Mesothelial cell of epicardium (in vitro differentiated cells): Measurements from ENCODE around the gene TMEFF1. TPM values are rescaled to one million over a fixed set of nuclear protein-coding genes. Genes with fewer than 3 reads are reported as not detected.
"Not testable (repeated sequence)": the region's sequence is repeated elsewhere in the genome, so short reads cannot be mapped to it uniquely, and the experiment has no call there.

Source experiments
- DNase-seq, 2 experiments: peaks; one replicate each; pipeline ENCODE4 v3.0.0; 2021; ENCODE audit warnings: low spot score in 2 of 2; ENCODE audit not compliant: unreplicated experiment in 2 of 2
- H3K27ac Mint-ChIP-seq: 2 replicates; pipeline ENCODE4 v1.8.0; 2021; ENCODE audit warnings: mixed read lengths
- H3K27me3 Mint-ChIP-seq: 2 replicates; pipeline ENCODE4 v1.8.0; 2021; ENCODE audit warnings: low read depth, mixed read lengths
- H3K36me3 Mint-ChIP-seq: 2 replicates; pipeline ENCODE4 v1.8.0; 2021; ENCODE audit warnings: mixed read lengths
- H3K4me1 Mint-ChIP-seq: 2 replicates; pipeline ENCODE4 v1.8.0; 2021; ENCODE audit warnings: mixed read lengths
- H3K4me3 Mint-ChIP-seq: 2 replicates; pipeline ENCODE4 v1.8.0; 2021; ENCODE audit warnings: mild to moderate bottlenecking, moderate library complexity, mixed read lengths
- H3K9me3 Mint-ChIP-seq: 2 replicates; pipeline ENCODE4 v1.8.0; 2021; ENCODE audit warnings: mixed read lengths
- CTCF ChIP-seq: fragments of 200-600 bp; sonication (generic); IDR thresholded peaks from one replicate; pipeline ENCODE4 v1.5.0; 2021; ENCODE audit warnings: antibody characterized with exemption; ENCODE audit not compliant: unreplicated experiment
- total RNA-seq: library from RNA; stranded (reverse); gene quantifications from 3 replicates; pipeline ENCODE4 v1.2.1, GENCODE V29; 2021

Gene TMEFF1
- total RNA-seq, 1 donor from 2014 or later, result 25.5 TPM

GRCh38 chr9:100437860-100438805 is 34.8 kb upstream of the TMEFF1 start:
- TF ChIP-seq CTCF, result peak; percentile 98
- H3K4me3 Mint-ChIP-seq, result no peak overlapping the region
- peaks cover 10% of the 10 kb centered on the region for H3K36me3 Mint-ChIP-seq
- H3K27me3 Mint-ChIP-seq, result no peaks in the 10 kb centered on the region
- no peak overlapping the region for H3K27ac Mint-ChIP-seq
- no peaks in the 10 kb centered on the region for H3K4me1 Mint-ChIP-seq
- peak; percentile 29 to 74 for DNase-seq
- no peaks in the 10 kb centered on the region for H3K9me3 Mint-ChIP-seq

DNA sequence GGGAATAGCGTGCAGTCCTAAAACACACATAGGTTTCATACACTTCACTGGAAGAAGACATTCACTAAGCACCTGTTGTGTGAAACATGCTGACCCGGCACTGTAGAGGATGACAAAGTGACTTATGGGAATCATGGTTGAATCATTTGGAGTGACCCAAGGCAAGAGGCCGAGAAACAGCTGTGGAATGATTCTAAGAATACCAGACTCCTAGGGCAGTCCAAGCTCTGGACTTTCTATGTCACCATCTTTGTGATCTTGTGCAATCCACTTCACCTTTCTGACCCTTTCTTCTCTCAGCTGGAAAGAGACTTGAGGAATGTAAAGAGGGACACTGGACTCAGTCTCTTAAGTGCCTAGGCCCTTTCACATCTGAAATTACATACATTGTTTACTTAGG is 32.9 kb upstream of the TMEFF1 start:
- DNase-seq, result no peak

DNA sequence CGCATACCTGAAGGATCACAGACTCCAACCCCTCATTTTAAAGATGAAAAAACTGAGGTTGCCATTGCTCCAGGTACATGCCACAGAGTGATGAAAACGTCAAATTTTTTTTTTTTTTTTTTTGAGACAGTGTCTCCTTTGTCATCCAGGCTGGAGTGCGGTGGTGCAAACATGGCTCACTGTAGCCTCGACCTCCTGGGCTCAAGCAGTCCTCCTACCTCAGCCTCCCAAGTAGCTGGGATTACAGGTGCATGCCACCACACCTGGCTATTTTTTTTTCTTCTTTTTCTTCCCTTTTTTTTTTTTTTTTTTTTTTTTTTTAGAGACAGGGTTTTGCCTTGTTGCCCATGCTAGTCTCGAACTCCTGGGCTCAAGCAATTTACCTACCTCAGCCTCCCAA is 32.5 kb upstream of the TMEFF1 start:
- peaks cover 11% of the 10 kb centered on the region for H3K36me3 Mint-ChIP-seq
- peaks cover 11% of the 10 kb centered on the region for H3K4me1 Mint-ChIP-seq
- not testable (repeated sequence) for H3K9me3 Mint-ChIP-seq, DNase-seq, H3K27ac Mint-ChIP-seq, H3K4me3 Mint-ChIP-seq, H3K27me3 Mint-ChIP-seq

More for the DNA sequence above, 32.9 kb upstream of the TMEFF1 start:
- no peaks in the 10 kb centered on the region for H3K9me3 Mint-ChIP-seq
- TF ChIP-seq CTCF, result no peak
- H3K27ac Mint-ChIP-seq, result no peak overlapping the region
- no peak overlapping the region for H3K4me3 Mint-ChIP-seq
- peaks cover 11% of the 10 kb centered on the region for H3K4me1 Mint-ChIP-seq
- no peaks in the 10 kb centered on the region for H3K27me3 Mint-ChIP-seq
- H3K36me3 Mint-ChIP-seq, result peaks cover 11% of the 10 kb centered on the region

- Mint-ChIP-seq H3K27me3 (no peaks in the 10 kb centered on the region), H3K36me3 (peaks cover 19% of the 10 kb centered on the region), H3K4me1 (peaks cover 11% of the 10 kb centered on the region), H3K4me3 (no peak overlapping the region), H3K9me3 (no peaks in the 10 kb centered on the region), H3K27ac (peak overlapping the region; percentile 47)
- DNase-seq, result no peak
- no peak for TF ChIP-seq CTCF
These were observed 31.0 kb upstream of the TMEFF1 start for GRCh38 chr9:100441911-100442361.

GRCh38 chr9:100443781-100444768 is 28.9 kb upstream of the TMEFF1 start:
- Mint-ChIP-seq H3K4me3 (no peak overlapping the region), H3K4me1 (peaks cover 11% of the 10 kb centered on the region), H3K27me3 (no peaks in the 10 kb centered on the region), H3K36me3 (peaks cover 21% of the 10 kb centered on the region), H3K27ac (peak overlapping the region; percentile 82), H3K9me3 (no peaks in the 10 kb centered on the region)
- DNase-seq, result no peak
- TF ChIP-seq CTCF, result no peak
